Left ventricle myocardium superior (tissue), 1 donor: ENCODE measurements around the gene PADI2. TPM values are rescaled to one million over a fixed set of nuclear protein-coding genes. Genes with fewer than 3 reads are reported as not detected.
A peak's percentile ranks its signal among the peaks of the same experiment; 100 is the strongest.

Experiments
- ATAC-seq: fragments of 200-7000 bp; cut with Tn5 transposase; one replicate; pipeline ENCODE4 v1.9.1; 2020; ENCODE audit warnings: mild to moderate bottlenecking, moderate library complexity
- DNase-seq: peaks from one replicate; pipeline ENCODE4 v3.0.0-alpha.2; 2020
- intact Hi-C: fragments of 100-400 bp; cut with micrococcal nuclease; formaldehyde crosslinking; loops from one replicate; pipeline ENCODE4 v1.11.0; 2022
- total RNA-seq: library from RNA; stranded (reverse); fragmentation: NEBNext Ultra II Directional; extraction: Animal tissue kit (Norgen Biotek cat#: 25700); gene quantifications from one replicate; pipeline ENCODE4 v1.2.1, GENCODE V29; 2021
- donor health status: DM: no; HTN: yes; CAD: no; lungs with severe emphysema.

Gene PADI2
- total RNA-seq, 1 donor from 2014 or later = 1.1 TPM

GRCh38 chr1:17141441-17142197 is 22.4 kb upstream of the PADI2 start:
- ATAC-seq (no peak), DNase-seq (no peak)
- intact Hi-C loops = loop anchor here (10.0 kb wide), 1 partner anchor 1363 kb away; no protein-coding TSS in a partner anchor

- ATAC-seq (no peak), DNase-seq (no peak)
- intact Hi-C loops = loop anchor here (10.0 kb wide), 1 partner anchor 1365 kb away; no protein-coding TSS in a partner anchor
These were observed 21.0 kb upstream of the PADI2 start for GRCh38 chr1:17140279-17140678.

GRCh38 chr1:17139637-17140036 is 20.4 kb upstream of the PADI2 start:
- intact Hi-C loops = loop anchor here (10.0 kb wide), 1 partner anchor 1365 kb away; no protein-coding TSS in a partner anchor
- no peak for ATAC-seq
- DNase-seq = no peak

DNA sequence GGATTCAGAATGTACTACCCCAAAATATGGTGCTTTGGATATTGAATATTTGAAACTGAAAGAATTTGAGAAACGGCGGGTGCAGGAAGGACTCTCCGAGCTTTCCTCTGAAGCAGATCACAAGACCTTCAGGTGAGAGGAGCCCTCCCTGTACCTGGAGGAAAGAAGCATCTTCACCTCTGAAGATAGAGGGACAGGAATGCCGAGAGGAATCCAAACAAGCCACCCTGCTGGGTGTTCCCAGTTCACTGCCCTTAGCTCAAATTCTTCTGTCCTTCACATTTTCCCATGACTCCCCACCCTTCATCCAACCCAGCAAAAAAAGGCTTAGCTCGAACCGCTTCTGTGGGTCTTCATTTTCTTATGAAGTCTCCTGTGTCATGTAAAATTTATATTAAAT is 18.2 kb upstream of the PADI2 start:
- no peak for ATAC-seq
- intact Hi-C loops = no loop called here
- DNase-seq = no peak

DNA sequence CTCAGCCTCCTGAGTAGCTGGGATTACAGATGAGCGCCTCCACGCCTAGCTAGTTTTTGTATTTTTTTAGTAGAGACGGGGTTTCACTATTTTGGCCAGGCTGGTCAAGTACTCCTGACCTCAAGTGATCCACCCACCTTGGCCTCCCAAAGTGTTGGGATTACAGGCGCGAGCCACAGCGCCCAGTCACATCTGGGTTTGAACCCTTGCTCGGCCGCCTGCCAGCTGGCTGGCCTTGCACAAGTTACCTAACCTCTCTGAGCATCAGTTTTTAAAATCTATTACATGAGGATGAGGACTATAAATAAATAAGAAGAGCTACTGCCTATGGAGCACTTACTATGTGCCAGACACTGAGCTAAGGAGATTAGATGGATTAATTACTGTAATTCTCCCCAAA is 17.7 kb upstream of the PADI2 start:
- ATAC-seq (no peak), DNase-seq (no peak)
- intact Hi-C loops = no loop called here

DNA sequence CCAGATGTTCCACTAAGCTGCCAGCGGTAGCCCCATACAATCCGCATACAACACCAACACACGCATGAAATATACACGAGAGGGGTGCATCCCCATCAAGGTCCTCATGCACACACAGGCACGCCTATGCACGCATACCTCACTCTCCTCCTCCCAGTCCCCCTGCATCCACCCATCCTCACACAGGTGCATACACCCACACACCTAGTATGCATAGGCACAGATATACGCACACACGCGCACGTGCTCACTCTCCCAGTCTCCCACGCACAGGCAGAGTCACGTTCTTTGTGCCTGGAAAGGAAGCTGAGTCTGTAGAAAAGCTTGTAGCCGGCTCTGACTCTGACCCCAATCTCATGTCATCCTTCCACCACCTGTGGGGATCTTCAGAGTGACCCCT is 16.9 kb upstream of the PADI2 start:
- no peak for DNase-seq
- intact Hi-C loops = no loop called here
- ATAC-seq = no peak

GRCh38 chr1:17135530-17135929 is 16.3 kb upstream of the PADI2 start:
- intact Hi-C loops = no loop called here
- DNase-seq = no peak
- ATAC-seq = no peak

- DNase-seq (no peak), ATAC-seq (no peak)
- intact Hi-C loops = no loop called here
These were observed 15.5 kb upstream of the PADI2 start for GRCh38 chr1:17134724-17135123.

DNA sequence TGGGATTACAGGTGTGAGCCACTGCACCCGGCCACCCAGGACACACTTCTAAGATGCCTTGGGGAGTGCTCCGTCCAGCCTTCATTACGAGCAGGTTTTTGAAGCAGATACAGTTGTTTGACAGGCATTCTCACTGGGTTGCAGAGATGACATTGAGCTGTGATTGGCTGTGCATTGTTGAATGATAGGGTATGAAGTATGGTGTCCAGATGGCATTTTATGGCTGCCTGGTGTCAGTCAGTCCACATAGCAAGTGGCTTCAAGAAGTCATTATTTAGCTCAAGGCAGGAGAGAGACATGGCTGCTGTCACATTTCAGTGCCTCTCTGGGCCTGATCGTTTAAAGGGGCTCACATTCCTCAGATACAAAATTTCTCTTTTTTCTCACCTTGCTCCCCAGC is 14.8 kb upstream of the PADI2 start:
- DNase-seq = no peak
- ATAC-seq = no peak
- intact Hi-C loops = no loop called here

- intact Hi-C loops = no loop called here
- no peak for DNase-seq
- ATAC-seq = no peak
These were observed 10.9 kb upstream of the PADI2 start for GRCh38 chr1:17130138-17130635.

- ATAC-seq = no peak
- no peak for DNase-seq
- intact Hi-C loops = no loop called here
These were observed 9.1 kb upstream of the PADI2 start for GRCh38 chr1:17128361-17128760.

DNA sequence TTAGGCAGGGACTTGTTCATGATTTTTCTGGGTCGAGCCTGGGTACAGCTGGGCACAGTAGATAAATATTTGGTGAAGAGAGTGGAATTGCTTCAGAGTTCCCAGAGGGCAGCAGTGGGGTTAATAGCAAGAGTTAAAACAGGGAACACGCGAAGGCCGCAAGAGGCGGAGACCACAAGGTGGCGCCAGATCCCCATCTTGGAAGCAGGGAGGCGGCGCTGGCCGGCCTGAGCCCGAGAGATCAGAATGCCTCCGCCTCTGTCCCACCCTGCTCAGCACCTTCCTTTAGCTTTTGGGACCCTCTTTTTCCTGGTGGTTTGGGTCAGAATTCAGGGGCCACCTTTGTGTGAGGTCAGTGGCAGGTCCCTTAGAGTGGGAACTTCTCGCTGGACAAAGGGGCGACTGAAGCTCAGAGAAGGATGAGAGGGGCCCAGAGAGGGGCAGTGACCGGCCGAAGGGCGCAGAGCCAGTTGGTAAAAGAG is 6.5 kb upstream of the PADI2 start:
- ATAC-seq (peak; percentile 87), DNase-seq (peak; percentile 92)
- intact Hi-C loops = loop anchor here (2.0 kb wide), 1 partner anchor 111 kb away; no protein-coding TSS in a partner anchor

DNA sequence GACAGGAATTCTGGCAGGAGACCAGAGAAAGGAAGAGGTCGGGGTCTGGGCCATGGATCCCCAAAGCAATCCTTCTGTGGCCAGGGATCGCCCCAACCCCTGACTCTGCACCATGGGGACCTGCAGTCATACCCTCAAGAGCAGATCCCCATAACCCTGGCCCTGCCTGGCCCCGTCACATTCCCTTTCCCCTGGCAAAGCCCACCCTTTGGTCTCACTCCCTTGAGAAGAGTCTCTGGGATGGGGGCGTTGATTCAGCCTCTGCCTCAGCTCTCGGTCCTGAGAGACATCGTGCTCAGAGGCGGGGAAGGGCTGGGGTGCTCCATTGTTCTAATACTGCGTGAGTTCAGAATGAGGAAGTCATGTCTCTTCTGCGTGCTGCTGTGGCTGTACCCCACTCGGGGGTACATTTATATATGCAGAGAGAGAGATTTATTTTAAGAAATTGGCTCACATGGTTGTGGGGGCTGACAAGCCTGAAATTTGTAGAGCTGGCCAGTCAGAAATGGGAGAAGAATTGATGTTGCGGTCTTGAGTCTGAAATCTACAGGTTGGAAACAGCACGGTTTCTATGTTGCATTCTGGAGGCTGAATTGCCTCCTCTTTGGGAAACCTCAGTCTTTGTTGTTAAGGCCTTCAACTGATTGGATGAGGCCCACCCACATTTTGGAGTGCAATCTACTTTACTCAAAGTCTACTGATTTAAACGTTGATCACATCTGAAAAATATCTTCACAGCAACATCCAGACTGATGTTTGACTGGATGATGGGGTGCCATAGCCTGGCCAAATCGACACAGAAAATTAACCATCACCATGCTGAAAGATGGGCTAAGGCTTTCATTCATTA is 4.2 kb upstream of the PADI2 start:
- DNase-seq = no peak
- intact Hi-C loops = loop anchor here (2.0 kb wide), 1 partner anchor 113 kb away; no protein-coding TSS in a partner anchor
- ATAC-seq = no peak

- ATAC-seq (peak; percentile 70), DNase-seq (no peak)
- intact Hi-C loops = no loop called here
These were observed 3.4 kb upstream of the PADI2 start for GRCh38 chr1:17122521-17123164.

- no peak for DNase-seq
- intact Hi-C loops = no loop called here
- ATAC-seq = peak; percentile 16
These were observed 2.6 kb upstream of the PADI2 start for GRCh38 chr1:17121881-17122280.

GRCh38 chr1:17120962-17121837 is 1.9 kb upstream of the PADI2 start:
- DNase-seq (no peak), ATAC-seq (no peak)
- intact Hi-C loops = no loop called here

DNA sequence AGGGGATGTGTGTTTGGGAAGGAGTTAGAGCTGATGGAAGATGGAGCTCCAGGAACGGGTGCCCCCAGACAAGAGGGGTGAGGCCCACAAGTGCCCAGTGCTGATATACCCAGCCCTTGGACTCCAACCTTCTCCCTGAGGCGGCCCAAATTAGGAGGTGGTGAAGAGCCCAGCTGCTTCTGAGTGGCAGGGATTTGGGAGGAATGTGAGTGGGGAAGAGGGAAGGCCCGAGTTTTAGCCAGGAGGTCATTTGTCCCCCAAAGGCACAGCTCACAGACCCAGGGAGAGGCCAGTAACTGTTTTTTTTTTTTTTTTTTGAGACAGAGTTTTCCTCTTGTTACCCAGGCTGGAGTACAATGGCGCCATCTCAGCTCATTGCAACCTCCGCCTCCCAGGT is 1.2 kb upstream of the PADI2 start:
- ATAC-seq (no peak), DNase-seq (no peak)
- intact Hi-C loops = no loop called here

- intact Hi-C loops = no loop called here
- DNase-seq (no peak), ATAC-seq (no peak)
These were observed 676 bp upstream of the PADI2 start for GRCh38 chr1:17119773-17120480.
